HCT116 (cell line): ENCODE results near the gene CASKIN2. TPM values are rescaled to one million over a fixed set of nuclear protein-coding genes. Genes with fewer than 3 reads are reported as not detected.

Experiments used
- ATAC-seq: fragments of 200-7000 bp; cut with Tn5 transposase; 2 replicates; pipeline ENCODE4 v1.9.1; 2020; ENCODE audit warnings: mild to moderate bottlenecking, moderate library complexity
- BruUV-seq: library from RNA; stranded (reverse); fragments of 400-500 nt; replicated peaks from 2 replicates; lab custom pipeline; 2021; lab: Mats Ljungman, UMichigan
- CTCF ChIA-PET: fragments of 300-600 bp; sonication (Branson Sonifier 250); formaldehyde crosslinking; loops from one replicate; lab custom pipeline; 2021; ENCODE audit warnings: antibody characterized with exemption; lab: Charles Lee
- POLR2A ChIA-PET: fragments of 300-600, 350-600 bp; sonication (Branson Sonifier 250); formaldehyde crosslinking; loops from one replicate; lab custom pipeline; 2021; ENCODE audit warnings: antibody characterized with exemption; lab: Charles Lee
- RAD21 ChIA-PET, 2 experiments: fragments of 300-600 bp; sonication (Branson Sonifier 250); formaldehyde crosslinking; loops; one replicate each; lab custom pipeline; 2023; ENCODE audit warnings: low total read pairs in 2 of 2; ENCODE audit not compliant: uncharacterized antibody in 2 of 2, unreplicated experiment in 2 of 2, low non-redundant PET in 1 of 2; lab: Charles Lee
- DNase-seq: peaks from one replicate; pipeline ENCODE4 v3.0.0-alpha.2; 2010; ENCODE audit warnings: low read depth, low spot score
- H2AFZ ChIP-seq: fragments of 200-600 bp; shearing (Covaris generic), sonication (generic); 2 replicates; pipeline ENCODE4 v1.6.1; 2017; ENCODE audit warnings: low read depth, mixed run types, mixed read lengths, antibody characterized with exemption, low read length; ENCODE audit not compliant: poor library complexity, severe bottlenecking
- H3K27ac ChIP-seq: 2 replicates; pipeline ENCODE4 v1.5.1; 2012; ENCODE audit warnings: low read depth, low read length
- H3K27me3 ChIP-seq: fragments of 200-600 bp; sonication (generic); 2 replicates; pipeline ENCODE4 v1.6.1; 2016; ENCODE audit warnings: mixed run types, low read length, mixed read lengths; ENCODE audit not compliant: insufficient read depth
- H3K36me3 ChIP-seq, 2 experiments: fragments of 200-500 bp in 1 of 2; fragments of 200-600 bp in 1 of 2; sonication (Bioruptor generic) in 1 of 2; sonication (generic) in 1 of 2; 2 replicates each; pipeline versions ENCODE4 v1.5.1 to v1.6.1; 2014 to 2016; ENCODE audit warnings: low read length in 2 of 2, inconsistent platforms in 1 of 2, mixed read lengths in 1 of 2, mixed run types in 1 of 2; ENCODE audit not compliant: insufficient read depth in 2 of 2, control insufficient read depth in 1 of 2
- H3K4me1 ChIP-seq, 2 experiments: fragments of 200-600 bp in 1 of 2; sonication (generic) in 1 of 2; 2 replicates each; pipeline versions ENCODE4 v1.5.1 to v1.6.1; 2012 to 2017; ENCODE audit warnings: low read length in 2 of 2, inconsistent platforms in 1 of 2, mild to moderate bottlenecking in 1 of 2, mixed read lengths in 1 of 2, mixed run types in 1 of 2, moderate library complexity in 1 of 2; ENCODE audit not compliant: insufficient read depth in 2 of 2, control insufficient read depth in 1 of 2
- H3K4me2 ChIP-seq: fragments of 200-600 bp; sonication (generic); 2 replicates; pipeline ENCODE4 v1.6.1; 2017; ENCODE audit warnings: mixed run types, low read length, mixed read lengths
- H3K4me3 ChIP-seq, 2 experiments: fragments of 200-600 bp in 1 of 2; sonication (generic) in 1 of 2; replicated peaks in 1 of 2; 2 replicates each; pipeline ENCODE4 v1.5.1; 2011 to 2016; ENCODE audit warnings: low read length in 2 of 2, control low read depth in 1 of 2, low read depth in 1 of 2, mild to moderate bottlenecking in 1 of 2, mixed read lengths in 1 of 2, mixed run types in 1 of 2
- H3K79me2 ChIP-seq: fragments of 200-600 bp; sonication (generic); 2 replicates; pipeline ENCODE4 v1.6.1; 2017; ENCODE audit warnings: mild to moderate bottlenecking, mixed run types, low read length, moderate library complexity, mixed read lengths; ENCODE audit not compliant: insufficient read depth
- H3K9ac ChIP-seq: fragments of 200-600 bp; sonication (generic); 2 replicates; pipeline ENCODE4 v1.6.1; 2016; ENCODE audit warnings: low read length, mixed read lengths
- H3K9me2 ChIP-seq: fragments of 200-600 bp; sonication (generic), shearing (Covaris generic); 2 replicates; pipeline ENCODE4 v1.6.1; 2017; ENCODE audit warnings: mixed run types, mild to moderate bottlenecking, moderate library complexity; ENCODE audit not compliant: insufficient read depth
- H3K9me3 ChIP-seq, 2 experiments: fragments of 200-500 bp in 1 of 2; fragments of 200-600 bp in 1 of 2; sonication (Bioruptor generic) in 1 of 2; sonication (generic) in 1 of 2; 2 replicates each; pipeline ENCODE4 v1.6.1; 2014 to 2017; ENCODE audit warnings: low read length in 2 of 2, mixed read lengths in 2 of 2, inconsistent platforms in 1 of 2, low read depth in 1 of 2, mild to moderate bottlenecking in 1 of 2, mixed run types in 1 of 2, moderate library complexity in 1 of 2; ENCODE audit not compliant: control insufficient read depth in 1 of 2, insufficient read depth in 1 of 2
- H4K20me1 ChIP-seq: fragments of 200-600 bp; sonication (generic), shearing (Covaris generic); 2 replicates; pipeline ENCODE4 v1.6.1; 2017; ENCODE audit warnings: mixed run types, mild to moderate bottlenecking, moderate library complexity; ENCODE audit not compliant: insufficient read depth
- CBX3 ChIP-seq: IDR thresholded peaks from 2 replicates; pipeline ENCODE4 v1.6.1; 2012; ENCODE audit warnings: low read depth
- EGR1 ChIP-seq: IDR thresholded peaks from 2 replicates; pipeline ENCODE4 v1.6.1; 2012; ENCODE audit warnings: low read depth
- ELF1 ChIP-seq: IDR thresholded peaks from 2 replicates; pipeline ENCODE4 v1.6.1; 2012; ENCODE audit warnings: low read depth, borderline replicate concordance
- EZH2 ChIP-seq: fragments of 200-600 bp; sonication (generic); IDR thresholded peaks from 2 replicates; pipeline ENCODE4 v1.6.1; 2017; ENCODE audit warnings: antibody characterized with exemption, mixed run types
- JUND ChIP-seq: IDR thresholded peaks from 2 replicates; pipeline ENCODE4 v1.6.1; 2012
- POLR2AphosphoS5 ChIP-seq: IDR thresholded peaks from 2 replicates; pipeline ENCODE4 v1.6.1; 2011; ENCODE audit warnings: mild to moderate bottlenecking, low read depth, low read length, moderate library complexity
- RAD21 ChIP-seq: IDR thresholded peaks from 2 replicates; pipeline ENCODE4 v1.6.1; 2012; ENCODE audit warnings: low read depth, mild to moderate bottlenecking
- YY1 ChIP-seq: IDR thresholded peaks from 2 replicates; pipeline ENCODE4 v1.6.1; 2011; ENCODE audit warnings: low read length, low read depth, moderate library complexity, mild to moderate bottlenecking; ENCODE audit not compliant: insufficient replicate concordance; ENCODE audit errors: extremely low read depth
- ZFX ChIP-seq: fragments of 450-650 bp; IDR thresholded peaks from 2 replicates; pipeline ENCODE4 v1.6.1; 2017
- ZNF274 ChIP-seq: fragments of 200-500 bp; sonication (Bioruptor generic); IDR thresholded peaks from 2 replicates; pipeline ENCODE4 v1.6.1; 2014; ENCODE audit warnings: mild to moderate bottlenecking, low read depth, low read length, inconsistent platforms
- intact Hi-C: fragments of 100-400 bp; cut with micrococcal nuclease; formaldehyde crosslinking; loops from 2 replicates; pipeline ENCODE4 v1.10.0; 2022
- total RNA-seq: library from RNA; stranded (reverse); gene quantifications from one replicate; pipeline ENCODE4 v1.2.1, GENCODE V29; 2021; ENCODE audit not compliant: unreplicated experiment
- TF ChIP-seq, protein P1 (sequence below): IDR thresholded peaks from 2 replicates; pipeline ENCODE4 v1.6.1; 2012
- TF ChIP-seq, protein P2 (sequence below): IDR thresholded peaks from 2 replicates; pipeline ENCODE4 v1.6.1; 2011; ENCODE audit warnings: mild to moderate bottlenecking, low read length, moderate library complexity; ENCODE audit not compliant: insufficient replicate concordance; ENCODE audit errors: extremely low read depth
- TF ChIP-seq, protein P3 (sequence below): IDR thresholded peaks from 2 replicates; pipeline ENCODE4 v1.6.1; 2012; ENCODE audit warnings: low read depth
- TF ChIP-seq, protein P4 (sequence below), 3 experiments: fragments of 200-600 bp in 1 of 3; sonication (generic) in 1 of 3; IDR thresholded peaks in 2 of 3; conservative IDR thresholded peaks in 1 of 3; 2 replicates each; pipeline ENCODE4 v1.5.1; 2012 to 2017; ENCODE audit warnings: low read depth in 2 of 3, low read length in 2 of 3, antibody characterized with exemption in 1 of 3, borderline replicate concordance in 1 of 3, control low read depth in 1 of 3, mild to moderate bottlenecking in 1 of 3, mixed read lengths in 1 of 3, mixed run types in 1 of 3, moderate library complexity in 1 of 3; ENCODE audit not compliant: insufficient read depth in 1 of 3

The CASKIN2 gene
- total RNA-seq, 1 experiment from 2014 or later, result 38.4 TPM

DNA sequence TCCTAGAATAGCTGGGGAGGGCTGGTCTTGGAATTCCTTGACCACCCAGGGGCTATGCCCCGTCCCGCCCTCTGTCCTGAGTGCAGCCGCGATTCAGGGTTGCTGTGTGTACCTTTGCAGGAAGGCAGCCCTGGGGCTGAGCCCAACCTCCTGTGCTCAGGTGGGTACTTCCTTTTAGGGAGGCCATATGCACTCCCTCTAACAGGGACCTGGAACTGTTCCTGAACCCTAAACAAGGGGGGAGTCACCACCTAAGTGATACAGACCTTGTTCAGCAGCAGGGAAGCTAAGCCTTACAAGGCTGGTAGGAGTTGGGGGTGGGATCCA, 34.8 kb upstream of the CASKIN2 start (continued):
- TF ChIP-seq, protein P1, sequence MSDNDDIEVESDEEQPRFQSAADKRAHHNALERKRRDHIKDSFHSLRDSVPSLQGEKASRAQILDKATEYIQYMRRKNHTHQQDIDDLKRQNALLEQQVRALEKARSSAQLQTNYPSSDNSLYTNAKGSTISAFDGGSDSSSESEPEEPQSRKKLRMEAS, result no peak
- TF ChIP-seq EGR1 (no peak), JUND (no peak), RAD21 (no peak), POLR2AphosphoS5 (no peak), CBX3 (no peak)

DNA sequence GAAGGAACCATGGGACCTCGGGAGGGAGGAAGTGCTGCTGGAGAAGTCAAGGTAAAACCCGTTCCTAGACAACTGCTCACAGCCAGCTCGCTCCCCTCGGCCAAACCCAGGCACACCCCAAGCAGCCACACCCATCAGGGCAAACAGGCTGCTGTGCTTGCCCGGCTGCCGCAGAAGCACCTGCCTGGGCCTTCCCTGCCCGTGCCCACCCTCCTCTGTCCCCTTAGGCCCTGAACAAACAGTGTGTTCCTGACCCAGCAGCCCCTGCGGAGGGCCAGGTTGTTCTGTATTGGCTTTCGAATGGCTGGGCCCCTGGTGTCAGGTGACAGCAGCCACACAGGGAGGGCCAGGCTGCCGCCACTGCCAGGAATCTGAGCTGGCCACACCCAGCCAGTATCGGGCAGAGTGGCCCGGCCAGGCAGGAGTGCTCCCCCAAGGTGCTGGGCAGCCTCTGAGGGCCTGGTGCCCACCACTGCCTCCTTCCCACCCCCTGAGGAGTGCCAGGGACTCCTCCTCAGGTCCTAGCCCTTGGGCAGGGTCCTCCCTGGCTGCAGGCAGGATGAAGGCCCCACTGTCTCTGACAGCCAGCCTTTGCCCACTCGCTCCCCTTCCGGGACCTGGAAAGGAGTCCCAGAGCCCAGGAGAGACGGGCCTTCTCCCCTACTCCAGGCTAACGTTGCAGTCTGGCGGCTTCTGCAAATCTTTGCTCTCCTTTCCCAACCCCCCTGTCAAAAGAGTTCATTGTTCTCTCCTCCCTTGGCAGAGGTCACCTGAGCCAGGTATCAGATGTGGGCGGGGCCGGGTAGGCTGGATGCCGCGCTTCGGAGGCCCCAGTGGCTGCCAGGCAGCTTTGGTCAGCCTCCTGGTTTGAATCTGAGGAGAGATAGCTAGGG, 34.2 kb upstream of the CASKIN2 start:
- DNase-seq (peak; percentile 63), ATAC-seq (peak; percentile 94)
- peaks cover 33 to 39% of the 10 kb centered on the region in 2 experiments for H3K4me1 ChIP-seq
- no peaks in the 10 kb centered on the region for H4K20me1 ChIP-seq
- intact Hi-C loops, result no loop called here
- BruUV-seq, result no TSS peak
- RAD21 ChIA-PET, result interaction anchor here (0.7 to 1.4 kb wide), 4 partner anchors 23 to 33 kb away, joined by 3 to 10 read pairs (median 4); partner anchors contain the start of genes LLGL2 (in 1 of the 2) and TSEN54 (in 1 of the 2)
- no peaks in the 10 kb centered on the region for H3K27me3 ChIP-seq
- H3K4me2 ChIP-seq, result peak overlapping the region; percentile 93
- peaks cover 16% of the 10 kb centered on the region; the same call in 1 of the 2 replicates for H3K79me2 ChIP-seq
- no peaks in the 10 kb centered on the region; a peak in 1 of 4 replicates for H3K36me3 ChIP-seq
- peak overlapping the region; percentile 69 for H3K9ac ChIP-seq
- peak overlapping the region; percentile 95 for H3K27ac ChIP-seq
- no peak overlapping the region for H2AFZ ChIP-seq
- POLR2A ChIA-PET, result interaction anchor here (1.3 to 1.4 kb wide), 3 partner anchors 10 to 24 kb away, joined by 4 to 5 read pairs (median 4); partner anchors contain the start of gene LLGL2
- H3K9me2 ChIP-seq, result no peaks in the 10 kb centered on the region
- CTCF ChIA-PET, result interaction anchor here (0.7 to 1.6 kb wide), 4 partner anchors 24 to 84 kb away, joined by 3 to 11 read pairs (median 8); partner anchors contain the start of genes LLGL2, SMIM5 and TSEN54
- H3K4me3 ChIP-seq, result peak overlapping the region; percentile 50 to 58
- H3K9me3 ChIP-seq, result no peaks in the 10 kb centered on the region
- TF ChIP-seq, protein P1, result peak; percentile 79
- no peak for TF ChIP-seq ELF1
- TF ChIP-seq, protein P2, sequence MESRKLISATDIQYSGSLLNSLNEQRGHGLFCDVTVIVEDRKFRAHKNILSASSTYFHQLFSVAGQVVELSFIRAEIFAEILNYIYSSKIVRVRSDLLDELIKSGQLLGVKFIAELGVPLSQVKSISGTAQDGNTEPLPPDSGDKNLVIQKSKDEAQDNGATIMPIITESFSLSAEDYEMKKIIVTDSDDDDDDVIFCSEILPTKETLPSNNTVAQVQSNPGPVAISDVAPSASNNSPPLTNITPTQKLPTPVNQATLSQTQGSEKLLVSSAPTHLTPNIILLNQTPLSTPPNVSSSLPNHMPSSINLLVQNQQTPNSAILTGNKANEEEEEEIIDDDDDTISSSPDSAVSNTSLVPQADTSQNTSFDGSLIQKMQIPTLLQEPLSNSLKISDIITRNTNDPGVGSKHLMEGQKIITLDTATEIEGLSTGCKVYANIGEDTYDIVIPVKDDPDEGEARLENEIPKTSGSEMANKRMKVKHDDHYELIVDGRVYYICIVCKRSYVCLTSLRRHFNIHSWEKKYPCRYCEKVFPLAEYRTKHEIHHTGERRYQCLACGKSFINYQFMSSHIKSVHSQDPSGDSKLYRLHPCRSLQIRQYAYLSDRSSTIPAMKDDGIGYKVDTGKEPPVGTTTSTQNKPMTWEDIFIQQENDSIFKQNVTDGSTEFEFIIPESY, result no peak
- no peak for TF ChIP-seq ZNF274
- TF ChIP-seq, protein P3, sequence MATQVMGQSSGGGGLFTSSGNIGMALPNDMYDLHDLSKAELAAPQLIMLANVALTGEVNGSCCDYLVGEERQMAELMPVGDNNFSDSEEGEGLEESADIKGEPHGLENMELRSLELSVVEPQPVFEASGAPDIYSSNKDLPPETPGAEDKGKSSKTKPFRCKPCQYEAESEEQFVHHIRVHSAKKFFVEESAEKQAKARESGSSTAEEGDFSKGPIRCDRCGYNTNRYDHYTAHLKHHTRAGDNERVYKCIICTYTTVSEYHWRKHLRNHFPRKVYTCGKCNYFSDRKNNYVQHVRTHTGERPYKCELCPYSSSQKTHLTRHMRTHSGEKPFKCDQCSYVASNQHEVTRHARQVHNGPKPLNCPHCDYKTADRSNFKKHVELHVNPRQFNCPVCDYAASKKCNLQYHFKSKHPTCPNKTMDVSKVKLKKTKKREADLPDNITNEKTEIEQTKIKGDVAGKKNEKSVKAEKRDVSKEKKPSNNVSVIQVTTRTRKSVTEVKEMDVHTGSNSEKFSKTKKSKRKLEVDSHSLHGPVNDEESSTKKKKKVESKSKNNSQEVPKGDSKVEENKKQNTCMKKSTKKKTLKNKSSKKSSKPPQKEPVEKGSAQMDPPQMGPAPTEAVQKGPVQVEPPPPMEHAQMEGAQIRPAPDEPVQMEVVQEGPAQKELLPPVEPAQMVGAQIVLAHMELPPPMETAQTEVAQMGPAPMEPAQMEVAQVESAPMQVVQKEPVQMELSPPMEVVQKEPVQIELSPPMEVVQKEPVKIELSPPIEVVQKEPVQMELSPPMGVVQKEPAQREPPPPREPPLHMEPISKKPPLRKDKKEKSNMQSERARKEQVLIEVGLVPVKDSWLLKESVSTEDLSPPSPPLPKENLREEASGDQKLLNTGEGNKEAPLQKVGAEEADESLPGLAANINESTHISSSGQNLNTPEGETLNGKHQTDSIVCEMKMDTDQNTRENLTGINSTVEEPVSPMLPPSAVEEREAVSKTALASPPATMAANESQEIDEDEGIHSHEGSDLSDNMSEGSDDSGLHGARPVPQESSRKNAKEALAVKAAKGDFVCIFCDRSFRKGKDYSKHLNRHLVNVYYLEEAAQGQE, result no peak
- TF ChIP-seq ZFX, result peak; percentile 74; the same call in 1 of the 2 replicates
- TF ChIP-seq, protein P4, sequence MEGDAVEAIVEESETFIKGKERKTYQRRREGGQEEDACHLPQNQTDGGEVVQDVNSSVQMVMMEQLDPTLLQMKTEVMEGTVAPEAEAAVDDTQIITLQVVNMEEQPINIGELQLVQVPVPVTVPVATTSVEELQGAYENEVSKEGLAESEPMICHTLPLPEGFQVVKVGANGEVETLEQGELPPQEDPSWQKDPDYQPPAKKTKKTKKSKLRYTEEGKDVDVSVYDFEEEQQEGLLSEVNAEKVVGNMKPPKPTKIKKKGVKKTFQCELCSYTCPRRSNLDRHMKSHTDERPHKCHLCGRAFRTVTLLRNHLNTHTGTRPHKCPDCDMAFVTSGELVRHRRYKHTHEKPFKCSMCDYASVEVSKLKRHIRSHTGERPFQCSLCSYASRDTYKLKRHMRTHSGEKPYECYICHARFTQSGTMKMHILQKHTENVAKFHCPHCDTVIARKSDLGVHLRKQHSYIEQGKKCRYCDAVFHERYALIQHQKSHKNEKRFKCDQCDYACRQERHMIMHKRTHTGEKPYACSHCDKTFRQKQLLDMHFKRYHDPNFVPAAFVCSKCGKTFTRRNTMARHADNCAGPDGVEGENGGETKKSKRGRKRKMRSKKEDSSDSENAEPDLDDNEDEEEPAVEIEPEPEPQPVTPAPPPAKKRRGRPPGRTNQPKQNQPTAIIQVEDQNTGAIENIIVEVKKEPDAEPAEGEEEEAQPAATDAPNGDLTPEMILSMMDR (IDR thresholded peaks at IDR 0.05 in 2 of 3, conservative IDR thresholded peaks at IDR 0.05 in 1 of 3; ENCODE audit: borderline replicate concordance in 1 of 3, insufficient read depth in 1 of 3, low read depth in 2 of 3, low read length in 2 of 3), result no peak
- no peak for TF ChIP-seq YY1
- TF ChIP-seq RAD21, result no peak; the same call in 1 of the 2 replicates
- TF ChIP-seq EZH2, result no peak
- no peak for TF ChIP-seq JUND
